Small intestine (tissue), 7 donors: ENCODE results near the gene SMYD3. TPM values are rescaled to one million over a fixed set of nuclear protein-coding genes. Genes with fewer than 3 reads are reported as not detected.

Source experiments
- DNase-seq, 2 donors: peaks; one replicate each; pipeline versions ENCODE4 v3.0.0 to v3.0.0-alpha.2; 2013
- FAIRE-seq: peaks from 2 replicates; lab custom pipeline; 2012; peaks lifted over from hg19 to GRCh38; lab: Jason Lieb, UNC
- H3K27ac ChIP-seq, 3 donors: one replicate each; pipeline ENCODE4 v1.5.1; 2013; ENCODE audit warnings: low read length in 2 of 3, mild to moderate bottlenecking in 2 of 3, control low read depth in 1 of 3, inconsistent platforms in 1 of 3, low read depth in 1 of 3, moderate library complexity in 1 of 3
- H3K27me3 ChIP-seq, 3 donors: one replicate each; pipeline ENCODE4 v1.6.1; 2013; ENCODE audit warnings: low read length in 3 of 3, inconsistent platforms in 1 of 3; ENCODE audit not compliant: control insufficient read depth in 3 of 3, insufficient read depth in 3 of 3
- H3K36me3 ChIP-seq, 3 donors: one replicate each; pipeline ENCODE4 v1.6.1; 2013; ENCODE audit warnings: low read length in 3 of 3, inconsistent platforms in 1 of 3, low read depth in 1 of 3, mild to moderate bottlenecking in 1 of 3, moderate library complexity in 1 of 3; ENCODE audit not compliant: control insufficient read depth in 3 of 3, insufficient read depth in 2 of 3
- H3K4me1 ChIP-seq, 3 donors: one replicate each; pipeline ENCODE4 v1.6.1; 2013; ENCODE audit warnings: low read length in 2 of 3, inconsistent platforms in 1 of 3, low read depth in 1 of 3, mild to moderate bottlenecking in 1 of 3, moderate library complexity in 1 of 3; ENCODE audit not compliant: control insufficient read depth in 3 of 3, insufficient read depth in 2 of 3
- H3K4me3 ChIP-seq, 3 donors: one replicate each; pipeline ENCODE4 v1.5.1; 2013; ENCODE audit warnings: low read length in 3 of 3, control low read depth in 1 of 3, inconsistent platforms in 1 of 3, low read depth in 1 of 3, mild to moderate bottlenecking in 1 of 3, moderate library complexity in 1 of 3
- H3K9me3 ChIP-seq, 2 donors: one replicate each; pipeline ENCODE4 v1.6.1; 2013; ENCODE audit warnings: low read depth in 1 of 2, low read length in 1 of 2; ENCODE audit not compliant: control insufficient read depth in 2 of 2, insufficient read depth in 1 of 2
- WGBS, 3 donors: extraction: QIAGEN DNeasy Blood & Tissue Kit; methylation state at CpG; one replicate each; pipeline ENCODE4 v1.1.7; 2013; 5-methylcytosine and 5-hydroxymethylcytosine counted together
- polyA plus RNA-seq, 4 donors: library from polyadenylated mRNA; stranded (reverse) in 3 of 4; unstranded in 1 of 4; fragments of 200-250 nt in 3 of 4; fragments of 120-200 nt in 1 of 4; gene quantifications; one replicate each; pipeline versions ENCODE4 v1.2.1 to v1.2.3, GENCODE V29; 2013
- donor health status: healthy with polysubstance abuse.
- donor health status: control.
- donor health status: control.
- donor health status: Bipolar disorder and iron deficiency.
- donor health status: healthy.

The SMYD3 gene
- polyA plus RNA-seq, 4 donors = 5.4 to 10.1 (median 8.5) TPM

- H3K36me3 ChIP-seq = no peaks in the 10 kb centered on the region
- H3K4me1 ChIP-seq = peaks cover 0 to 4% (median 3%) of the 10 kb centered on the region in 3 donors
- no peaks in the 10 kb centered on the region for H3K27me3 ChIP-seq
- no peak overlapping the region for H3K27ac ChIP-seq
- H3K4me3 ChIP-seq = no peak overlapping the region
- H3K9me3 ChIP-seq = no peaks in the 10 kb centered on the region
- FAIRE-seq = no peak
- WGBS, 3 donors = 86 to 91% (median 88%) methylated on average over 1 of the region's 1 CpG
- DNase-seq = no peak
These were observed 261.5 kb downstream of the SMYD3 start for GRCh38 chr1:246245541-246245940.

DNA sequence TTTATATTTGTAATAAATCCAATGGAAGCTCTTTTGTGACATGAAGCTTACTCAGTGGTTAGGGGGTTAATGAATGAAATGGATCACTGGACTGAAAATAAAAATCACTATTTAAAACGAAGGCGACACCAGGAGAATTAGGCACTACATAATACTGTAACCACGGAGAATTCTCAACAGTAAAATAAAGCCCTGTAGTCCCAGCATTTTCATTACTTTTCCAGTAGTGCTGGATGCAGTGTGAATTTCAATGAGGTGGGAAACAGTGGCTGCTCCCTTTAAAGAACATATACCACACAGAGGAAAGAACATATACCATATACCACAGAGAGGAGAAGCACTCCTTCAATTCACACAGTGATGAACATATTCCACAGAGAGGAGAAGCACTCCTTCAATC lies 275.0 kb downstream of the SMYD3 start:
- WGBS, 3 donors = 82 to 98% (median 91%) methylated on average over 3 of the region's 3 CpGs

DNA sequence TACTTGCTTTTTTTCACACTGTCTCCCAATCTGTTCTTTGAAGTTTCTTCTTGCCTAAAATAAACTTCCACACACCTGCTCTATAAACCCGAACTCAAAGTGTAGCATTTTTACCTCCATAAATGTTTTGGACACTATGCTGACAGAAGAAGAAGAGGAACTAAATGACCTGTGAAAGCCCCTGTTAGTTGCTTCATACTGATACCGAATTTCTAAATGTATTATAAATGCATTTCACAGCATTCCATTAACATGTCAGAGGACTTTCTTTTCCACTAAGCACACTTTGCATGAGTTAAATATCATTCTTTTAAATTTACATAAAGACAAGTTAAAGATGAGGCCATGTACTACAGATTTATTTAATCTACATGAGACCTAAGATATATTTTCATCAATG lies 281.0 kb downstream of the SMYD3 start:
- Histone ChIP-seq H3K27ac (no peak overlapping the region), H3K4me1 (no peaks in the 10 kb centered on the region), H3K27me3 (no peaks in the 10 kb centered on the region), H3K4me3 (no peak overlapping the region), H3K36me3 (no peaks in the 10 kb centered on the region), H3K9me3 (peaks cover 0 to 6% of the 10 kb centered on the region in 2 donors)
- WGBS, 3 donors = 80 to 86% (median 85%) methylated on average over 2 of the region's 2 CpGs
- FAIRE-seq = no peak
- DNase-seq = no peak

More for the DNA sequence above, 275.0 kb downstream of the SMYD3 start:
- no peak overlapping the region for H3K27ac ChIP-seq
- H3K4me1 ChIP-seq = no peaks in the 10 kb centered on the region
- DNase-seq (no peak), FAIRE-seq (no peak)
- H3K9me3 ChIP-seq = no peaks in the 10 kb centered on the region
- H3K4me3 ChIP-seq = no peak overlapping the region
- no peaks in the 10 kb centered on the region for H3K36me3 ChIP-seq
- no peaks in the 10 kb centered on the region for H3K27me3 ChIP-seq

DNA sequence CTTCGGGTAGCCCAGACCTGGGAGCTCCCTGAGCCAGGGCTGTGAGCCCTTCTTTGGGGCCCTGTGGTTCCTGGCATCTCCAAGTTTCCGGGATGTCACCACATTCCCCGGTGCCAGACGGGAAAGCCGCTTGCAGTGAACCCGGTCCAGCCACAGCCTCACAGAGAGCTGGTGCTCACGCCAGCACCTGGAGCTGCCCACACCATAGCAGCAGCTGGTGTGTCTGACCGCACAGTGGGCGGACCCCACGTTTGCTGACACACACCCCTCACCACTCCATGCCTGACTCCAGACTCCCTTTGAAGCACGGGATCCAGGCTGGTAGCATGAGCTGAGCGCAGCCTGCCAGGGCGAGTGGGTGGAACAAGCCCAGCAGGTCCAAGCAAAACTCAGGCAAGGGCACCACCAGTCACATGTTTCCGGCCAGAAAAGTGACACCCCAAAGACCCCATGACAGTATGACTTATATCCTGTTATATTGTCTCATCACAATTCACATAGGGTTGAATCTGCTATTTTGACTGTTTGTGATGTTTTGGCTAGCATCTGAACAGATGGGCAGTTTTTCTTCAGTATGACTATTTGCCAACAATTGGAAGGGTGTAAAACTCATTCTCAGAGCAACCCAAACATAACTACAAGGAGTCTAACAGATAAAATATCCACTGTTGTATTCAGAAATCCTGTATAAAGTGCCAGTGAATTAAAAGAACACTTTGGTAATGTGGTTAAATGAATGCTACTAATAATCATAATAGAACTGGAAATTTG lies 285.4 kb downstream of the SMYD3 start:
- H3K4me3 ChIP-seq = no peak overlapping the region
- no peaks in the 10 kb centered on the region for H3K36me3 ChIP-seq
- H3K27me3 ChIP-seq = no peaks in the 10 kb centered on the region
- WGBS, 3 donors = 96 to 98% (median 98%) methylated on average over 14 of the region's 14 CpGs
- FAIRE-seq (no peak), DNase-seq (no peak)
- peaks cover 0 to 14% of the 10 kb centered on the region in 2 donors for H3K9me3 ChIP-seq
- H3K27ac ChIP-seq = no peak overlapping the region
- no peaks in the 10 kb centered on the region for H3K4me1 ChIP-seq

GRCh38 chr1:246220495-246221065 lies 286.5 kb downstream of the SMYD3 start:
- no peak overlapping the region for H3K27ac ChIP-seq
- no peak overlapping the region for H3K4me3 ChIP-seq
- no peaks in the 10 kb centered on the region for H3K4me1 ChIP-seq
- no peak for DNase-seq
- WGBS, 3 donors = 92 to 97% (median 97%) methylated on average over 8 of the region's 8 CpGs
- peaks cover 0 to 14% of the 10 kb centered on the region in 2 donors for H3K9me3 ChIP-seq
- H3K36me3 ChIP-seq = no peaks in the 10 kb centered on the region
- no peaks in the 10 kb centered on the region for H3K27me3 ChIP-seq
- no peak for FAIRE-seq

DNA sequence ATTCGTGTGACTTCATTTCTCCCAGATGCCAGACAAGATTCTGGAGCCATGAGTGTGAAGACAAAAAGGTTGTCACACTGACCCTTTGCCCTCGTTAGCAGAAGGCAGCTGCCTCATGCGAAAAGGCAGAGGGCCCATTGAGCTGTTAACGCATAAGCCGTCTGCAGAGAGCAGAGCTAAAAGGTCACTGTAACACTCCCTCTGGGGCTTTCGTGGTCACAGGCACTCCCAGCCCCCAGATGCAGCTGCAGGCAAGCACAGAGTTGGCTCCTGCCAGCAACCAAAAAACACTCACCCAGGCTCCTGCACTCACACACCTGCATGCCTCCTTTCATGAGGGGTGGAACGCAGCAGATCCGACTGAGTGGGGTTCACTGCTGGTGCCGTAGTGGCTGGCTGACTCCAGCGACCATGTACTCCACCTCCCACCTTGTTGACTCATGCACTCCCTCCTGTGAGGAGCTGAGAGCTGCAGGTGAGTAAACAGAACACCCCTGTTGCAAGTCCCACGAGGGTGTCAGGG lies 287.5 kb downstream of the SMYD3 start:
- WGBS, 3 donors = 60 to 71% (median 63%) methylated on average over 11 of the region's 11 CpGs
- no peaks in the 10 kb centered on the region for H3K36me3 ChIP-seq
- H3K27ac ChIP-seq = no peak overlapping the region
- peaks cover 0 to 14% of the 10 kb centered on the region in 2 donors for H3K9me3 ChIP-seq
- H3K27me3 ChIP-seq = no peaks in the 10 kb centered on the region
- H3K4me1 ChIP-seq = no peaks in the 10 kb centered on the region
- DNase-seq = no peak
- FAIRE-seq = no peak
- H3K4me3 ChIP-seq = no peak overlapping the region

GRCh38 chr1:246218686-246219085 lies 288.4 kb downstream of the SMYD3 start:
- H3K4me3 ChIP-seq = no peak overlapping the region
- peaks cover 0 to 14% of the 10 kb centered on the region in 2 donors for H3K9me3 ChIP-seq
- no peaks in the 10 kb centered on the region for H3K27me3 ChIP-seq
- no peak overlapping the region for H3K27ac ChIP-seq
- FAIRE-seq = no peak
- no peaks in the 10 kb centered on the region for H3K36me3 ChIP-seq
- WGBS, 3 donors = 70 to 83% (median 76%) methylated on average over 2 of the region's 2 CpGs
- H3K4me1 ChIP-seq = no peaks in the 10 kb centered on the region
- no peak for DNase-seq

- no peak overlapping the region for H3K27ac ChIP-seq
- H3K27me3 ChIP-seq = no peaks in the 10 kb centered on the region
- no peak for DNase-seq
- H3K4me1 ChIP-seq = no peaks in the 10 kb centered on the region
- no peaks in the 10 kb centered on the region for H3K36me3 ChIP-seq
- no peak for FAIRE-seq
- H3K4me3 ChIP-seq = no peak overlapping the region
- peaks cover 0 to 14% of the 10 kb centered on the region in 2 donors for H3K9me3 ChIP-seq
These were observed 290.2 kb downstream of the SMYD3 start for GRCh38 chr1:246216906-246217305.
